Measurements from ENCODE around the gene HFE.
"Not testable (repeated sequence)": the region's sequence is repeated elsewhere in the genome, so short reads cannot be mapped to it uniquely, and the experiment has no call there.

The HFE gene

DNA sequence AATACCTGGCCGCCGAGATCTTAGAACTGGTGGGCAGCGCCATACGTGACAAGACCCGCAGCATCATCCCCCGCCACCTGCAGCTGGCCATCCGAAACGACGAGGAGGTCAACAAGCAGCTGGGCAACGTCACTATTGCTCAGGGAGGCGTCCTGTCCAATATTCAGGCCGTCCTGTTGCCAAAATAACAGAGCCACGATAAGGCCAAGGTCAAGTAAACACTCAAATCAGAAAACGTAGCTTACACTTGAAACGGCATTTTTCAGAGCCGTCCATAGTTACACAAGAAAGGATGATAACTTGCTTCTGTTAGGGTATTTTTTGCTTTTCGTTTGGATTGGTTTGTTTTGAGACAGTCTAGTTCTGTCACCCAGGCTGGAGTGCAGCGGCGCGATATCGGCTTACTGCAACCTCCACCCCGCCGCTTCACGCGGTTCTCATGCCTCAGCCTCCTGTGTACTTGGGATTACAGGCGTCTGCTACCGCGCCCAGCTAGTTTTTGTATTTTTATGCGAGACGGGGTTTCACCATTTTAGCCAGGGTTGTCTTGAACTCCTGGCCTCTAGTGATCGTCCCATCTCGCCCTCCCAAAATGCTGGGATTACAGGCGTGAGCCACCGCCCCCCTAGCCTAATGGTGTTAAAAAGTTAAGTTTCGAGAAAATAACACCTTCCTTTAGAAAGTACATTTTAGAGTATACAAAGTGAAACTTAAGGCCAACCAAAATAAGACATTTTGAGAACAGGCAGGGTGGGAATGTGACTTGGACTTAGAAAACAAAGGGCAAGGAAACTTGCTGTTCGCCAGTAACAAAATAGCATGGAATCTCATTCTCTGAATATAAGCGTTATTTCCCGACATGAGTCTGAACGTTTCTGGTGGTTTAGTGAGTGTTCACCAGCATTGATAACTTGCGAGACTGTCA lies 42.8 kb upstream of the HFE start:
- Histone ChIP-seq H2AFZ (ENCODE audit: low read depth, low read length) (no peak overlapping the region), H4K20me1 (ENCODE audit: insufficient read depth, low read length) (no peaks in the 10 kb centered on the region), H3K4me1 (ENCODE audit: low read length) (no peaks in the 10 kb centered on the region), H3K4me2 (ENCODE audit: low read length) (no peak overlapping the region), H3K79me2 (ENCODE audit: low read length) (no peaks in the 10 kb centered on the region), H3K27ac (ENCODE audit: low read length) (no peak overlapping the region), H3K9me3 (ENCODE audit: insufficient read depth, low read length) (peaks cover 26% of the 10 kb centered on the region; the same call in 1 of the 2 replicates), H3K27me3 (ENCODE audit: low read depth, low read length) (no peaks in the 10 kb centered on the region), H3K36me3 (replicated peaks; ENCODE audit: low read depth, low read length) (no peaks in the 10 kb centered on the region), H3K4me3 (ENCODE audit: low read length) (no peak overlapping the region), H3K9ac (ENCODE audit: low read length) (no peak overlapping the region)
- TF ChIP-seq, protein P1, sequence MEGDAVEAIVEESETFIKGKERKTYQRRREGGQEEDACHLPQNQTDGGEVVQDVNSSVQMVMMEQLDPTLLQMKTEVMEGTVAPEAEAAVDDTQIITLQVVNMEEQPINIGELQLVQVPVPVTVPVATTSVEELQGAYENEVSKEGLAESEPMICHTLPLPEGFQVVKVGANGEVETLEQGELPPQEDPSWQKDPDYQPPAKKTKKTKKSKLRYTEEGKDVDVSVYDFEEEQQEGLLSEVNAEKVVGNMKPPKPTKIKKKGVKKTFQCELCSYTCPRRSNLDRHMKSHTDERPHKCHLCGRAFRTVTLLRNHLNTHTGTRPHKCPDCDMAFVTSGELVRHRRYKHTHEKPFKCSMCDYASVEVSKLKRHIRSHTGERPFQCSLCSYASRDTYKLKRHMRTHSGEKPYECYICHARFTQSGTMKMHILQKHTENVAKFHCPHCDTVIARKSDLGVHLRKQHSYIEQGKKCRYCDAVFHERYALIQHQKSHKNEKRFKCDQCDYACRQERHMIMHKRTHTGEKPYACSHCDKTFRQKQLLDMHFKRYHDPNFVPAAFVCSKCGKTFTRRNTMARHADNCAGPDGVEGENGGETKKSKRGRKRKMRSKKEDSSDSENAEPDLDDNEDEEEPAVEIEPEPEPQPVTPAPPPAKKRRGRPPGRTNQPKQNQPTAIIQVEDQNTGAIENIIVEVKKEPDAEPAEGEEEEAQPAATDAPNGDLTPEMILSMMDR (IDR thresholded peaks at IDR 0.05; ENCODE audit: low read depth, low read length), result no peak
- no peak for TF ChIP-seq EZH2phosphoT487 (IDR thresholded peaks at IDR 0.05; ENCODE audit: low read depth)

DNA sequence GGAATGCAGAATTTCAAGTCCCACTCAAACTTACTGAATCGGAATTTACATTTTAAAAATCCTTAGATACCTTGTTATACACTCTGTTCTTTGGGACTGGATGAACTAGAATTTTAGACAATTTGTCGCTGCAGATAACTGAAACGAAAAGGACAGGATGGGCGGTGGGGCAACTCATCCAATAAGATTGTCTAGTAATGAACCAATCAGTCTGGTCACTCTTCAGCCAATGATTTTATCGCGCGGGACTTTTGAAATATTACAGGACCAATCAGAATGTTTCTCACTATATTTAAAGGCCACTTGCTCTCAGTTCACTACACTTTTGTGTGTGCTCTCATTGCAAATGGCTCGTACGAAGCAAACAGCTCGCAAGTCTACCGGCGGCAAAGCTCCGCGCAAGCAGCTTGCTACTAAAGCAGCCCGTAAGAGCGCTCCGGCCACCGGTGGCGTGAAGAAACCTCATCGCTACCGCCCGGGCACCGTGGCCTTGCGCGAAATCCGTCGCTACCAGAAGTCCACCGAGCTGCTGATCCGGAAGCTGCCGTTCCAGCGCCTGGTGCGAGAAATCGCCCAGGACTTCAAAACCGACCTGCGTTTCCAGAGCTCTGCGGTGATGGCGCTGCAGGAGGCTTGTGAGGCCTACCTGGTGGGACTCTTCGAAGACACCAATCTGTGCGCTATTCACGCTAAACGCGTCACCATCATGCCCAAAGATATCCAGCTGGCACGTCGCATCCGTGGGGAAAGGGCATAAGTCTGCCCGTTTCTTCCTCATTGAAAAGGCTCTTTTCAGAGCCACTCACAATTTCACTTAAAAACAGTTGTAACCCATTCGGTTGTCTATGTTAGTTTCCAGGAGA lies 41.9 kb upstream of the HFE start:
- H2AFZ ChIP-seq (ENCODE audit: low read depth, low read length), result no peak overlapping the region
- H3K36me3 ChIP-seq (replicated peaks; ENCODE audit: low read depth, low read length), result no peaks in the 10 kb centered on the region
- H3K79me2 ChIP-seq (ENCODE audit: low read length), result no peaks in the 10 kb centered on the region
- no peak overlapping the region for H3K27ac ChIP-seq (ENCODE audit: low read length)
- H3K4me3 ChIP-seq (ENCODE audit: low read length), result no peak overlapping the region
- no peak overlapping the region for H3K9ac ChIP-seq (ENCODE audit: low read length)
- H3K9me3 ChIP-seq (ENCODE audit: insufficient read depth, low read length), result peaks cover 26% of the 10 kb centered on the region; the same call in 1 of the 2 replicates
- H3K27me3 ChIP-seq (ENCODE audit: low read depth, low read length), result no peaks in the 10 kb centered on the region
- H4K20me1 ChIP-seq (ENCODE audit: insufficient read depth, low read length), result no peaks in the 10 kb centered on the region
- no peak overlapping the region for H3K4me2 ChIP-seq (ENCODE audit: low read length)
- TF ChIP-seq, protein P1 (IDR thresholded peaks at IDR 0.05; ENCODE audit: low read depth, low read length), result no peak
- TF ChIP-seq EZH2phosphoT487 (IDR thresholded peaks at IDR 0.05; ENCODE audit: low read depth), result no peak
- no peaks in the 10 kb centered on the region for H3K4me1 ChIP-seq (ENCODE audit: low read length)

DNA sequence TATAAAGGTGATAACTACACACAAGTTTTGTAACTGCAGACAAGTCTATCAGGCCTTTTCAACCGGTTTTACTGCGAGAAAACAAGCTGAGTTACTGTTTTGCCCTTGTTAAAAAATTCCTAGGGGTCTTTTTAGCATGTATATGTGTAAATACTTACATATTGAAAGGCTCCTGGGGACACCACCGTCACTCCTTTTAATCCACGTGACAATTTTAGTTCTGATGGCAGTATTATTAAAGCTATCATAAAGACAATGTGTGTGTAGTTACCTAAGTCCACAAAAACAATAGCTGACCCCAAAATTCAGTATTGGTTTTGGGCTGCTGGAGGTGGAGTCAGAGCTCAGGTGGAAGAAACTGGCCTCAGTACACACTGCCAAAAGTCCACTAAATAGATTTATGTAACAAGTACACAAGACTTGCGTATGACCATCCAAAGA lies 41.3 kb upstream of the HFE start:
- TF ChIP-seq, protein P1 (IDR thresholded peaks at IDR 0.05; ENCODE audit: low read depth, low read length), result no peak
- TF ChIP-seq EZH2phosphoT487 (IDR thresholded peaks at IDR 0.05; ENCODE audit: low read depth), result no peak
- H3K27ac ChIP-seq (ENCODE audit: low read length), result no peak overlapping the region

DNA sequence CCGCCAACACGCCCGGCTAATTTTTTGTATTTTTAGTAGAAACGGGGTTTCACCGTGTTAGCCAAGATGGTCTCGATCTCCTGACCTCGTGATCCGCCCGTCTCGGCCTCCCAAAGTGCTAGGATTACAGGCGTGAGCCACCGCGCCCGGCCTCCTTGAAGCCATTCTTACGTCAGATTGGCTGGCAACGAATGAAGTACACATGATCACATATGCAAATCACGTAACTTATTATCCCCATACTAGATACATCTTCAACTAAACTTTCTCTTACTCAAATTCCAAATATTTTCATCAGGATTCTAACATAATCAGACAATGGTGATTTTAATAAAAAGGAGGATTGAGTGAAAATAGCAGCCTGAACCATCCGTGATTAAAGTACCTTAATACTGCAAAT lies 39.9 kb upstream of the HFE start:
- not testable (repeated sequence) for H3K9ac ChIP-seq (ENCODE audit: low read length); H4K20me1 ChIP-seq (ENCODE audit: insufficient read depth, low read length); H3K27ac ChIP-seq (ENCODE audit: low read length); H3K4me2 ChIP-seq (ENCODE audit: low read length); H3K36me3 ChIP-seq (replicated peaks; ENCODE audit: low read depth, low read length); H3K27me3 ChIP-seq (ENCODE audit: low read depth, low read length); H3K4me3 ChIP-seq (ENCODE audit: low read length); H3K79me2 ChIP-seq (ENCODE audit: low read length); H2AFZ ChIP-seq (ENCODE audit: low read depth, low read length); H3K4me1 ChIP-seq (ENCODE audit: low read length)
- H3K9me3 ChIP-seq (ENCODE audit: insufficient read depth, low read length), result peaks cover 26% of the 10 kb centered on the region; the same call in 1 of the 2 replicates

More for the DNA sequence above, 41.3 kb upstream of the HFE start:
- no peak overlapping the region for H3K9ac ChIP-seq (ENCODE audit: low read length)
- H3K9me3 ChIP-seq (ENCODE audit: insufficient read depth, low read length), result peaks cover 26% of the 10 kb centered on the region; the same call in 1 of the 2 replicates
- no peaks in the 10 kb centered on the region for H3K79me2 ChIP-seq (ENCODE audit: low read length)
- H3K4me3 ChIP-seq (ENCODE audit: low read length), result no peak overlapping the region
- no peaks in the 10 kb centered on the region for H3K36me3 ChIP-seq (replicated peaks; ENCODE audit: low read depth, low read length)
- no peaks in the 10 kb centered on the region for H3K27me3 ChIP-seq (ENCODE audit: low read depth, low read length)
- no peak overlapping the region for H3K4me2 ChIP-seq (ENCODE audit: low read length)
- H4K20me1 ChIP-seq (ENCODE audit: insufficient read depth, low read length), result no peaks in the 10 kb centered on the region
- H2AFZ ChIP-seq (ENCODE audit: low read depth, low read length), result no peak overlapping the region
- H3K4me1 ChIP-seq (ENCODE audit: low read length), result no peaks in the 10 kb centered on the region
